Left kidney (tissue), 8 donors: ENCODE data around the gene SLC9A8. TPM values are rescaled to one million over a fixed set of nuclear protein-coding genes. Genes with fewer than 3 reads are reported as not detected.
"Not testable (repeated sequence)": the region's sequence is repeated elsewhere in the genome, so short reads cannot be mapped to it uniquely, and the experiment has no call there.

Source experiments
- DNase-seq: peaks from one replicate; pipeline ENCODE4 v3.0.0-alpha.2; 2013
- long read RNA-seq, 8 donors: transcript quantifications; one replicate each; lab custom pipeline, GENCODE V29; 2026
- polyA plus RNA-seq: library from polyadenylated mRNA; unstranded; fragments of 120-200 nt; gene quantifications from one replicate; pipeline ENCODE4 v1.2.1, GENCODE V29; 2013; ENCODE audit not compliant: insufficient read length

SLC9A8 gene
- 10.3 TPM for polyA plus RNA-seq
- long read RNA-seq, donor 1, full-length matches to known transcripts = 2 of 2 reads
- long read RNA-seq, donor 1, partial matches to known transcripts = 0 of 2 reads
- long read RNA-seq, donor 1, other reads (novel, unspliced or antisense) = 0 of 2 reads
- long read RNA-seq, donor 2, full-length matches to known transcripts = 2 of 2 reads
- long read RNA-seq, donor 2, partial matches to known transcripts = 0 of 2 reads
- long read RNA-seq, donor 2, other reads (novel, unspliced or antisense) = 0 of 2 reads
- long read RNA-seq, donor 3, full-length matches to known transcripts = 2 of 2 reads
- long read RNA-seq, donor 3, partial matches to known transcripts = 0 of 2 reads
- long read RNA-seq, donor 3, other reads (novel, unspliced or antisense) = 0 of 2 reads
- long read RNA-seq, donor 4 = 0 reads
- long read RNA-seq, donor 5, full-length matches to known transcripts = 2 of 2 reads
- long read RNA-seq, donor 5, partial matches to known transcripts = 0 of 2 reads
- long read RNA-seq, donor 5, other reads (novel, unspliced or antisense) = 0 of 2 reads
- long read RNA-seq, donor 6 = 0 reads
- long read RNA-seq, donor 7, full-length matches to known transcripts = 2 of 2 reads
- long read RNA-seq, donor 7, partial matches to known transcripts = 0 of 2 reads
- long read RNA-seq, donor 7, other reads (novel, unspliced or antisense) = 0 of 2 reads
- long read RNA-seq, donor 8, full-length matches to known transcripts = 2 of 2 reads
- long read RNA-seq, donor 8, partial matches to known transcripts = 0 of 2 reads
- long read RNA-seq, donor 8, other reads (novel, unspliced or antisense) = 0 of 2 reads

GRCh38 chr20:49812507-49813304, at the start of gene SLC9A8:
TSS of gene SLC9A8 (plus strand) at chr20:49812828. CDS start at chr20:49812923, 95 bp downstream.
- peak; percentile 93 for DNase-seq

- no peak for DNase-seq
These were observed 49.5 kb upstream of the SLC9A8 start for GRCh38 chr20:49762940-49763766.

- DNase-seq = no peak
These were observed 47.3 kb upstream of the SLC9A8 start for GRCh38 chr20:49765413-49765736.

GRCh38 chr20:49765846-49766541, 46.6 kb upstream of the SLC9A8 start:
- DNase-seq = no peak

GRCh38 chr20:49766979-49767521, 45.6 kb upstream of the SLC9A8 start:
- DNase-seq = no peak

GRCh38 chr20:49768204-49769047, 44.2 kb upstream of the SLC9A8 start:
- DNase-seq = no peak

- DNase-seq = no peak
These were observed 43.5 kb upstream of the SLC9A8 start for GRCh38 chr20:49769048-49769581.

- DNase-seq = no peak
These were observed 42.0 kb upstream of the SLC9A8 start for GRCh38 chr20:49770634-49771033.

- not testable (repeated sequence) for DNase-seq
These were observed 38.4 kb upstream of the SLC9A8 start for GRCh38 chr20:49774213-49774612.

GRCh38 chr20:49775229-49775693, 37.4 kb upstream of the SLC9A8 start:
- peak; percentile 46 for DNase-seq

GRCh38 chr20:49779972-49780371, 32.7 kb upstream of the SLC9A8 start:
- no peak for DNase-seq

GRCh38 chr20:49781676-49782075, 31.0 kb upstream of the SLC9A8 start:
- no peak for DNase-seq

GRCh38 chr20:49782439-49782838, 30.2 kb upstream of the SLC9A8 start:
- DNase-seq = not testable (repeated sequence)

- not testable (repeated sequence) for DNase-seq
These were observed 29.3 kb upstream of the SLC9A8 start for GRCh38 chr20:49783021-49783995.

- no peak for DNase-seq
These were observed 28.3 kb upstream of the SLC9A8 start for GRCh38 chr20:49784291-49784690.

- DNase-seq = no peak
These were observed 27.3 kb upstream of the SLC9A8 start for GRCh38 chr20:49785149-49785851.

GRCh38 chr20:49785852-49786175, 26.8 kb upstream of the SLC9A8 start:
- DNase-seq = no peak
